Inferior parietal cortex (tissue), 1 donor: Measurements from ENCODE around the gene CYFIP1.
"Not testable (repeated sequence)": the region's sequence is repeated elsewhere in the genome, so short reads cannot be mapped to it uniquely, and the experiment has no call there.

ENCODE experiments used
- DNase-seq: peaks from one replicate; pipeline ENCODE4 v3.0.0-alpha.2; 2016; ENCODE audit errors: extremely low spot score

The CYFIP1 gene

GRCh38 chr15:22980189-22981050 is at the start of gene CYFIP1:
Gene CYFIP1 (minus strand): TSS chr15:22980368. CDS start chr15:22947285, 33,083 bp downstream.
- DNase-seq = no peak

- no peak for DNase-seq
Observed at GRCh38 chr15:23026218-23026617, 46.0 kb upstream of the CYFIP1 start.

- no peak for DNase-seq
Observed at GRCh38 chr15:23022156-23022555, 42.0 kb upstream of the CYFIP1 start.

- DNase-seq = no peak
Observed at GRCh38 chr15:23014394-23015000, 34.3 kb upstream of the CYFIP1 start.

DNA sequence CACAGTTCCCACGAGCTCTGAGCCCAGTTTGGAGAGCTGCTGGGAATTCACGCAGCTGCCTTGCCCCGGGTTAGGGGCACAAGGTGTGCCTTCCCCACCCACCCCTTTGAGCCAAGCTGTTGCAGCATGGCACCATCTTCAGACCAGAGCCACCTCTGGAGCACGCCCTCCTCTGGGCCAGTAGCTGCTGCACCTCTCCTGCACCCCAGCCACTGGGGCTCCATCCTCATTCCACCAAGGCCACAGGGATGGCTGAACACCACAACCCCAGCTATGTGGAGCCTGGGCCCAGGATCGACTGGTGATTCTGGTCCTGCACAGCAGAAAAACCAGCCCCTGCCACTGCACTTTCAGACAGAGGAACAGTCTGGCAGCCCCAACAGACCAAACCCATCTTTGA is 33.5 kb upstream of the CYFIP1 start:
- DNase-seq = no peak

GRCh38 chr15:23012616-23013015 is 32.4 kb upstream of the CYFIP1 start:
- DNase-seq = not testable (repeated sequence)

DNA sequence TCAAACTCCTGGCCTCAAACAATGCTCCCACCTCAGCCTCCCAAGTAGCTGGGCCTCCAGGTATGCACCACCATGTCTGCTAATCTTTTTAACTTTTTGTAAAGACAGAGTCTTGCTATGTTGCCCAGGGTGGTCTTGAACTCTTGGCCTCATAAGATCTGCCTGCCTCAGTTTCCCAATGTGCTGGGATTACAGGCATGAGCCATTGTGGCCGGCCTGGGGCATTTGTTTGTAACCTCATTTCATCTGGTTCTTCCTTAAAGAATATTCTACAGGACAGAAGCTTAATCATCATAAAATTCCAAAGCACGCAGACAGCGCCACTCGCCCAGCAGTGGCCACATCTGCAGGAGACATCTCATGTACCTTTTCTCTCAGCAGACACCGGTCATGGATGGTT is 23.6 kb upstream of the CYFIP1 start:
- no peak for DNase-seq

GRCh38 chr15:23002920-23003319 is 22.8 kb upstream of the CYFIP1 start:
- DNase-seq = no peak

DNA sequence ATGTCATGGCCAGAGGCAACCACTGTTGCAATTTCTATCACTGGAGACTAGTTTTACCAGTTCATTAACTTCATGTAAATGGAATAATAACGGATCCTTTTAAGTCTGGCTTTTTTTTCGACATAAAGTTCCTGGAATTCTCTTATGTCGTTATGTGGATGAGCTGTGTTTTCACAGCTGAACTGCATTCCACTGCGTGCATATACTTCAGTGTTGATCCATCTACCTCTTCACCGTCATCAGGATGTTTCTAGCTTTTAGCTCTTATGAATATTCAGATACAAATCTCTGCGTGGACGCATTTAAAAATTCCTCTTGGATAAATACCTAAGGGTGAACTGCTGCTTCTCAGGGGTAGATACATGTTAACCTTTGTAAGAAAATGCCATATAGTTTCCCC is 15.6 kb upstream of the CYFIP1 start:
- DNase-seq = no peak

GRCh38 chr15:22992024-22992326 is 11.8 kb upstream of the CYFIP1 start:
- DNase-seq = no peak

GRCh38 chr15:22989576-22990477 is 9.7 kb upstream of the CYFIP1 start:
- no peak for DNase-seq

GRCh38 chr15:22988811-22989210 is 8.6 kb upstream of the CYFIP1 start:
- DNase-seq = no peak

DNA sequence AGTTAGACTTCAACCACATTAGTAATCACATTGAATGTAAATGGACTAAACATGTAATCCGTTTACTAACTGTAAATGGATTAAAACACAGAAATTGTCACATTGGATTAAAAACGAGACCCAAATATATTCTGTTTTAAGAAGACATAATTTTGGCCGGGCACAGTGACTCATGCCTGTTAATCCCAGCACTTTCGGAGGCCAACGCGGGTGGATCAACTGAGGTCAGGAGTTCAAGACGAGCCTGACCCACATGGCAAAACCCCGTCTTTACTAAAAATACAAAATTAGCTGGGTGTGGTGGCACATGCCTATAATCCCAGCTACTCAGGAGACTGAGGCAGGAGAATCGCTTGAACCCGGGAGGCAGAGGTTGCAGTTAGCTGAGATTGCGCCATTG is 1.8 kb upstream of the CYFIP1 start:
- not testable (repeated sequence) for DNase-seq

- no peak for DNase-seq
Observed at GRCh38 chr15:22981051-22981840, 1.1 kb upstream of the CYFIP1 start.

GRCh38 chr15:22979238-22980188 is 655 bp downstream of the CYFIP1 start:
- DNase-seq = peak; percentile 36

- DNase-seq = no peak
Observed at GRCh38 chr15:22978691-22979237, 1.4 kb downstream of the CYFIP1 start.

GRCh38 chr15:22974745-22975144 is 5.4 kb downstream of the CYFIP1 start:
- no peak for DNase-seq

- no peak for DNase-seq
Observed at GRCh38 chr15:22973987-22974386, 6.2 kb downstream of the CYFIP1 start.

- DNase-seq = no peak
Observed at GRCh38 chr15:22973286-22973685, 6.9 kb downstream of the CYFIP1 start.

DNA sequence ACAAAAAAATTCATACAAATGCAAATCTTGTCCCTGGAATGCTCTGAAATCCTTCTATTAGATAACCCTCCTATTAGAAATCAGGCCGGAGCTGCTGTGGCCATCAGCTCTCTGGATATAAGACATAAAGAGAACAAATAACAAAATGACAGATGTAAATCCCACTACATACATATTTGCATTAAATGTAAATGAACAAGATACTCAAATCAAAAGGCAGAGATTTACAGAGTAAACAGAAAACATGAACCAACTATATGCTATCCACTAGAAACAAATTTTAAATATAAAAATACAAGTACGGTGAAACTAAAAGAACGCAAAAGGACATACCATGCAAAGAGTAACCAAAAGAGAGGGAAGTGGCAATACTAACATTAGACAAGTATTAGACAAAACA is 10.7 kb downstream of the CYFIP1 start:
- no peak for DNase-seq
